Activated naive CD4-positive, alpha-beta T cell treated with anti-CD3 and anti-CD28 coated beads, Interleukin-2, amount 50 U/mL, for 24 hours (primary cell): ENCODE measurements around the gene LMO7.
"Not testable (repeated sequence)": the region's sequence is repeated elsewhere in the genome, so short reads cannot be mapped to it uniquely, and the experiment has no call there.

ENCODE experiments used
- H3K27ac Mint-ChIP-seq: one replicate; pipeline ENCODE4 v1.8.0; 2021; ENCODE audit warnings: mild to moderate bottlenecking, mixed read lengths
- H3K27me3 Mint-ChIP-seq: one replicate; pipeline ENCODE4 v1.8.0; 2021; ENCODE audit warnings: mixed read lengths
- H3K36me3 Mint-ChIP-seq: one replicate; pipeline ENCODE4 v1.8.0; 2021; ENCODE audit warnings: mixed read lengths
- H3K4me1 Mint-ChIP-seq: one replicate; pipeline ENCODE4 v1.8.0; 2021; ENCODE audit warnings: mixed read lengths
- H3K4me3 Mint-ChIP-seq: one replicate; pipeline ENCODE4 v1.8.0; 2021; ENCODE audit warnings: mild to moderate bottlenecking, mixed read lengths
- H3K9me3 Mint-ChIP-seq: one replicate; pipeline ENCODE4 v1.8.0; 2021; ENCODE audit warnings: mixed read lengths

LMO7 gene

DNA sequence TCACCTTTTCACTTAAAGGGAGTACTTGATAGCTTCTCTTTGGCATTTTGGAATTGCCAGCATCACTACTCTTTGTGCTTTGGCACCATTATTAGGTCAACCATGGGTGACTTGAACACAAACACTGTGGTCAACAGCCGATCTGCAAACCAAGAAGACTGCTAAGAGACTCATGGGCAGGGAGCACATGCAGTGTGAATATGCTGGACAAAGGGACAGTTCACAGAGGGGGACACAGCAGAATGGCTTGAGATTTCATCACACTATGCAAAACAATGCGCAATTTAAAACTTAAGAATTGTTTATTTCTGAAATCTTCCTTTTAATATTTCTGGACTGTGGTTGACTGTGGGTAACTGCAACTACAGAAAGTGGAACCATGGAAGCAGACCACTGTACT, 64.4 kb downstream of the LMO7 start:
- Mint-ChIP-seq H3K4me1 (peaks cover 8% of the 10 kb centered on the region), H3K4me3 (no peak overlapping the region), H3K9me3 (no peaks in the 10 kb centered on the region), H3K27ac (no peak overlapping the region), H3K36me3 (peaks cover 1% of the 10 kb centered on the region), H3K27me3 (no peaks in the 10 kb centered on the region)

DNA sequence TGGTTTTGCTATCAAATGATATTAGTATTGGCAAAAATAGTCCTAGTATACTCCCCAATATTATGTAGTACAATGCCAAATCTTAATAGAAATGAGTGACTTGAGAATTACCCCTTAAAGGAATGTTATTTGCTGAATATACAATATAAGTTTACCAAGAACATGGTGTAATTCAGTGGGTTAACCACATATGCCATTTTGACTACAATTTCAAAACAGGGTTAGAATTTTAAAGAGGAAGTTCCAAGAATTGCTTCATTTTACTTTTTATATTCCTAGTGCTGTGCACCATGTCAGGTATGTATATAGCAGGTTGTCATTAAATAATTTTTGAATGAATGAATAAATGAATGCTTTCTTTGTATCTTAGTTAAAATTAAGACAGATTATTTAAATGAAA, 66.3 kb downstream of the LMO7 start:
- no peaks in the 10 kb centered on the region for H3K27me3 Mint-ChIP-seq
- H3K4me1 Mint-ChIP-seq, result peaks cover 15% of the 10 kb centered on the region
- peaks cover 1% of the 10 kb centered on the region for H3K36me3 Mint-ChIP-seq
- H3K4me3 Mint-ChIP-seq, result no peak overlapping the region
- H3K27ac Mint-ChIP-seq, result no peak overlapping the region
- no peaks in the 10 kb centered on the region for H3K9me3 Mint-ChIP-seq

DNA sequence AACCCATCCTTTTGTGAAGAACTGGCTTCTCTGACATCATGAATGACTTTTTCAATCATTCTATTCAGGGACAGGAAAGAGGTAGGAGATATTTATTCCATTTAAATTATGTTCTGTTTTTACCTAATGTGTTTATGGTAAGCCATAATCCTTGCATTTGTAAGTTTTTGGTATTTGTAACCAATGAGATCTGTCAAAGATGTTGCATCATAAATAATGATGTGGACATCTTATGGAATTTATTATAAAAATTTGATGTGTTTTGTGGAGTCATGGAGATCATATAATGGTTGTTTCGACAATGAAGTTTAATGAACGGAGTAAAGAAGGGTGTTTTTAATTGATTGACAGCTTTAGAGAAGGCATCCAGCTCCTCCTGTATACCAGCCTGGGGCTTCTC, 67.6 kb downstream of the LMO7 start:
- Mint-ChIP-seq H3K27me3 (no peaks in the 10 kb centered on the region), H3K36me3 (peaks cover 1% of the 10 kb centered on the region), H3K9me3 (no peaks in the 10 kb centered on the region), H3K4me1 (peaks cover 15% of the 10 kb centered on the region), H3K27ac (no peak overlapping the region), H3K4me3 (no peak overlapping the region)

DNA sequence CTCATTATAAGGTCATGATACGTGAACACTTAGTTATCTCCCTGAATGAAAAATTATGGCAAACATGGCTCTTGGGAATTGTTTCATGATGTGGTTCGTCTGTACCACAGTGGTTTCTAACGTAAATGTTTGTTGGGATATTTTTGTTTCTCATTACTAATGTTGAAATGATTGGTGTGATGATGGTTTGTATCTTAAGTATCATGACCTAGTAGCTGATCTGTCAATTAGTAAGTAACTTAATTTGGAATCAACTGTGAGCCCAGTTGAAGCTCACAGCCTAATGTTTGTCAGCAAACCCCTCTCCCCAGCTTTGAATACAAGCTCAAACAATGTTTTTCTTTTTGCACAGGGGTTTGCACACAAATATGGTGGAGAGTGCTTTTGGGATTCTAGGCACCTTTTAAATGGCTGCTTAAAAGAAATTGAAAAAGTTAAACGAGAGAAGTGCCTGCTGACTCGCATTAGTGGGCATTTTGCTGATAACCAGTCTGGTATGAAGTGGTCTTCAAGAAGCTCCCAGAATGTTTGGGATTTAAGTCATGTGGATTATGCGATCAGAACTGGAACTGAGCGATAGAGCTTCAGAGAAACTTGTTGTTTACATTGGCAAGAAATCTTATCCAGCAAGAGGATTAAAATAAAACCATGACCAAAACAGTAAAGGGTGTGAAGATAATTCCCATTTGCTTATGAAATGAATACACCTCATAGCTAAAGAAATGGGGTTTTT, 68.2 kb downstream of the LMO7 start:
- Mint-ChIP-seq H3K27ac (no peak overlapping the region), H3K4me1 (peaks cover 15% of the 10 kb centered on the region), H3K4me3 (no peak overlapping the region), H3K27me3 (no peaks in the 10 kb centered on the region), H3K36me3 (no peaks in the 10 kb centered on the region), H3K9me3 (no peaks in the 10 kb centered on the region)

DNA sequence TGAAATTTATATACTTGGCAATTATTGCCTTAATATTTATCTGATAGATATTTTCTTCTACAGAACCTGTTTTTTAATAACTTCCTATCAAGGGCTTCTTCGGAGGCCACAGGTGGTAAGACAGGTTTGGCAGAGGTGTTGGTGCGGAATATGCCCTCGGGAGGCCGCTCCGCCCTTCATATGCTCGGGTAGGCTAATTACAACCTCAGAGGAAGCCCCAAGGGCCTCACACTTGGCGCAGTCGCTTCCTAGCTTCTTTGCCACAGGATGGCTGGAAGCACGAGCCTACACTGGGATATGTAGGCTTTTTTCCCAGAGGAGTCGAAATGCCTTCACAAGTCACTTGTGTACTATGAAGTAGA, 68.8 kb downstream of the LMO7 start:
- no peaks in the 10 kb centered on the region for H3K9me3 Mint-ChIP-seq
- H3K27me3 Mint-ChIP-seq, result no peaks in the 10 kb centered on the region
- no peak overlapping the region for H3K4me3 Mint-ChIP-seq
- H3K36me3 Mint-ChIP-seq, result no peaks in the 10 kb centered on the region
- H3K4me1 Mint-ChIP-seq, result peaks cover 15% of the 10 kb centered on the region
- no peak overlapping the region for H3K27ac Mint-ChIP-seq

DNA sequence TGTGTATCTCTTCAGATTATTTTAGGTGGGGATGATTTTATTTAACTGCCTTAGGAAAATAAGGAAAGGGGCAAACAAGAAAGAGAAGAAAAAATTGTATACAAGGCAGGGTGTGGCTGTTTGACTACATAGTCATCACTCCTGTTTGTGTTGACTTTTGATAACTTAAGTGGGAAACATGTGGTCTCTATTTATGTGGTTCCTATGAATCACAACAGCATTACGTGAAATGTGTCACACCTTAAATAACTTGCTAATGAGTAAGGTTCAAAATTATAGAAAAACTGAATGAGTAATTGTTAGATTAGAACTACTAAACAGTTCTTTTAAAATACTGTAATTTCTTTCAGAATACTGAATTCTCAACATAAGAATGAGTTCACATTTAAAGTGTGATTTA, 69.3 kb downstream of the LMO7 start:
- Mint-ChIP-seq H3K27me3 (no peaks in the 10 kb centered on the region), H3K36me3 (no peaks in the 10 kb centered on the region), H3K9me3 (no peaks in the 10 kb centered on the region), H3K4me3 (no peak overlapping the region), H3K27ac (no peak overlapping the region), H3K4me1 (peaks cover 15% of the 10 kb centered on the region)

DNA sequence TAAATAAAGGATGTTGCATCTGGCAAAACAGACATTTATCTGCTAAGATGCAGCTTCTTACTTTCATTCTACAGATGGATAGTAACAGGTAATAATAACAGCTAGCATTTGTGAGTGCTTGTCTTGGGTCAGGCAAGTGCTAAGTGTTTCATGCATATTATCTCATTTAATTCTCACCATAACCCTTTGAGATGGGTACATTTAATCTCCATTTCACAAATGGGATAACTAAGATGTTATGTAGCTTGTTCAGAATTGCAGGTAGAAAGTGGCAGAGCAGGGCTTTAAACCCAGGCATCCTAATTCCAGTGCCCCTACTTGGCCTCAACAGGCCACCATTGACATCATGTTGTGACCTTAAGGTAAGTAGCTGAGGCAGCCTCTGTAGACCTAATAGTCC, 69.8 kb downstream of the LMO7 start:
- no peaks in the 10 kb centered on the region for H3K9me3 Mint-ChIP-seq
- no peaks in the 10 kb centered on the region for H3K36me3 Mint-ChIP-seq
- H3K4me3 Mint-ChIP-seq, result no peak overlapping the region
- no peaks in the 10 kb centered on the region for H3K27me3 Mint-ChIP-seq
- H3K27ac Mint-ChIP-seq, result no peak overlapping the region
- H3K4me1 Mint-ChIP-seq, result peaks cover 15% of the 10 kb centered on the region

DNA sequence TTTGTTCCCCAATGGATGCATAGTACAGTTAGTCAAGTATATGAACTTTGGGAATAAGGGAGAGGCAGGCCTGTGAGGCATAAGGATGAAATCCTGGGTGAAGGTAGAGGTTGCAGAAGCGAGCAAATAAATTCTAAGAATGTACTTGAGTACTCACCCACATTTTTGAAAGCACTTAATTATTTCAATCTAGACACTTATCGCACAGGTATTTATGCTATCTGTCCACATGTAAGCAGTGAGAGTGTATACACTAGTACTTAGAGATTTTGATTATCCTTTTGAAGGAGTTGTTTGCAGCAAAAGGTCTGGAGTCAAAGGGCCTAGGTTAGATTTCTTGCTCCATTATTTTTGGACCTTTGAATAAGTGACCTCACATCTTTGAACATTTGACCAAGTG, 77.7 kb downstream of the LMO7 start:
- Mint-ChIP-seq H3K4me3 (no peak overlapping the region), H3K4me1 (peaks cover 6% of the 10 kb centered on the region), H3K9me3 (no peaks in the 10 kb centered on the region), H3K27ac (no peak overlapping the region), H3K36me3 (peaks cover 4% of the 10 kb centered on the region), H3K27me3 (no peaks in the 10 kb centered on the region)

DNA sequence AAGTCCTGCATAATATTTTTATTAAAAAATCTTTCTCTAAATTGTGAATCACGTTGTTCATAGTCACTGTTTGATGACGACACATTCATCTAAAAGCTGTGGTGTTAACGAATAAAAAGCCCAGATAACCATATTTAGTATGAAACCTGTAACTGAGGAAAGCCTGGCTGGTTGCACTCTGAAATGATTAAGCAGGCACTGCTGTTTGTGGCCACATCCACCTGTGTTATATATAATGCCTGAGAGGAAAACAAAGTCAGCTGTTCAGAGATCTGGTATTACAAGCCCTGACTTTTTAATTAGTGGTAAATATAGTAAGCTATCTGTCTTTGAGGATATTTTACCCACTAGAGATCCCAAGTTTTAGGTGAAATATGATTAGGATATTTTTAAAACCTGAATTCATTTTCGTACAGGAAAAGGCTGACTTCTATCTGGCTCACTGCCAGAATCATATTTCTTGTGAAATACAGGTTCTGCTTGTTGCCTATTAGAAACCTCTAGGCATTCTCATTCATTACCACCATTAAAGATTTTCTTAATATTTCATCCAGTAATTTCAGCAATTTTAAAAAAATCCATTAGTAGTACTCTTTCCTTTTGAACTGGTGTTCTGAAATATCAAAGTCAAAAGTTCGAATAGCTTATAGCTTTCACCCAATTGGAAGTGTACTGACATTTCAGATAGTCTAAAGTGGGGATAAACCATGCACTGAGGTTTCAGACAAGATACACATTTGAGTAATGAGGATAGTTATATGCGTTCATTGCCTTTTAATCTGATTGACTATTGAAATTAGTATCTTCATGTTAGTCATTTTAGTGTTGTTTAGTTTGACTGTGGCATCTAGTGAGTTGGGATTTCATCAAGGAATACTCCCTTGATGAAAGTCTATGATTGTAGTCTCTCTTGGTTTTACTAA, 79.7 kb downstream of the LMO7 start:
- Mint-ChIP-seq H3K27me3 (no peaks in the 10 kb centered on the region), H3K36me3 (peaks cover 8% of the 10 kb centered on the region), H3K9me3 (no peaks in the 10 kb centered on the region), H3K4me1 (peaks cover 6% of the 10 kb centered on the region), H3K4me3 (no peak overlapping the region), H3K27ac (no peak overlapping the region)

DNA sequence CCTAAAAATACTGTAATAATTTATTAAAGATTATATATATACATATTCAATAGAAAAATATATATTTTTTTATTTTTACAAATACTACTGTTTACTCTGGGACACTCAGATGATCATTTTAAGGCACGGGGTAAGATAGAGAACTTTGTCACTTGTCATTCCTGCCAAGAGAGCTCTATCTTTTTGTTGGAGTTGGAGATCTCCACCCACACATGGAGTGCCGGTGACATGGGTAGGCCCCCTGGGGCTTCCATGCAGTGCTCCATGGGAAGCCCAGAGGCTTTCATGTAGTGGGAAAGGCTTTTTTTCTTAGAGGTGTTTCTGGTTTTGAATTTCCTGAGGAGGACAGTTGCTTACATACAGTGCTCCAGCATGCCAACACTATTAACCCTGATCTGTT, 81.4 kb downstream of the LMO7 start:
- Mint-ChIP-seq H3K36me3 (peaks cover 4% of the 10 kb centered on the region), H3K27me3 (no peaks in the 10 kb centered on the region), H3K9me3 (no peaks in the 10 kb centered on the region), H3K4me1 (peaks cover 6% of the 10 kb centered on the region), H3K27ac (no peak overlapping the region), H3K4me3 (no peak overlapping the region)

DNA sequence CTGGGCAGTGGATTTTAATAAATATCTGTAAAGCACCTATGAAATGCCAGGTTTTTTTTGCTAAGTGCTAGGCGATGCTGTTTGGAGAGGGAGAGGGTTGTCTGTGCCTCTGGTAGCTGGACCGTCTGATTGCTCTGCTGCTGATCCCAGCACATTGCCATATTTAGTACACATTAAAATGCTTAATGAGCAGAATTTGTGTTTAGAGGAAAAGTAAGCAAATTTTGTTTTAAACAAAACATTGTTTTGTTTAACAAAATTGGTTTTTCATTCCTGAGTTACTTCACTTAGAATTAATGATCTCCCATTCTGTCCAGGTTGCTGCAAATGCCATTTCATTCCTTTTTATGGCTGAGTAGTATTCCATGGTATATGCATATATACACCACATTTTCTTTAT, 85.2 kb downstream of the LMO7 start:
- H3K9me3 Mint-ChIP-seq, result no peaks in the 10 kb centered on the region
- peaks cover 3% of the 10 kb centered on the region for H3K36me3 Mint-ChIP-seq
- H3K4me3 Mint-ChIP-seq, result no peak overlapping the region
- no peaks in the 10 kb centered on the region for H3K27me3 Mint-ChIP-seq
- H3K27ac Mint-ChIP-seq, result no peak overlapping the region
- no peaks in the 10 kb centered on the region for H3K4me1 Mint-ChIP-seq

DNA sequence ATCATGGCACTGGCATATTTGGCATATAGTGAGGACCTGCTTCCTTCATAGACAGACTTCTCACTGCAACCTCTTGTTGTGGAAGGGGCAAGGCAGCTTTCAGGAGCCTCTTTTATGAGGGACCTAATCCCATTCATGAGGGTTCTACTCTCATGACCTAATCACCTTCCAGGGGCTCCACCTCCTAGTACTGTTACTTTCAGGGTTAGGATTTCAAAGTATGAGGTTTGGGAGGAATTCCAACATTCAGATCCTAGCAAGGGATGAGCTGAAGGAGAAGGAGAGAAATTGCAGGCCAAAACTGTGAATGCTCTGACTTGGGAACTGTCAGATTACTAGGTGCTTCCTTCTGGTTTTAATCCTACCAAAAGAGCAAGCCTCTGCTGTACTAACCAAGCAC, 87.8 kb downstream of the LMO7 start:
- H3K4me1 Mint-ChIP-seq, result peaks cover 4% of the 10 kb centered on the region
- H3K27me3 Mint-ChIP-seq, result no peaks in the 10 kb centered on the region
- no peak overlapping the region for H3K27ac Mint-ChIP-seq
- no peaks in the 10 kb centered on the region for H3K9me3 Mint-ChIP-seq
- no peak overlapping the region for H3K4me3 Mint-ChIP-seq
- H3K36me3 Mint-ChIP-seq, result peaks cover 4% of the 10 kb centered on the region

DNA sequence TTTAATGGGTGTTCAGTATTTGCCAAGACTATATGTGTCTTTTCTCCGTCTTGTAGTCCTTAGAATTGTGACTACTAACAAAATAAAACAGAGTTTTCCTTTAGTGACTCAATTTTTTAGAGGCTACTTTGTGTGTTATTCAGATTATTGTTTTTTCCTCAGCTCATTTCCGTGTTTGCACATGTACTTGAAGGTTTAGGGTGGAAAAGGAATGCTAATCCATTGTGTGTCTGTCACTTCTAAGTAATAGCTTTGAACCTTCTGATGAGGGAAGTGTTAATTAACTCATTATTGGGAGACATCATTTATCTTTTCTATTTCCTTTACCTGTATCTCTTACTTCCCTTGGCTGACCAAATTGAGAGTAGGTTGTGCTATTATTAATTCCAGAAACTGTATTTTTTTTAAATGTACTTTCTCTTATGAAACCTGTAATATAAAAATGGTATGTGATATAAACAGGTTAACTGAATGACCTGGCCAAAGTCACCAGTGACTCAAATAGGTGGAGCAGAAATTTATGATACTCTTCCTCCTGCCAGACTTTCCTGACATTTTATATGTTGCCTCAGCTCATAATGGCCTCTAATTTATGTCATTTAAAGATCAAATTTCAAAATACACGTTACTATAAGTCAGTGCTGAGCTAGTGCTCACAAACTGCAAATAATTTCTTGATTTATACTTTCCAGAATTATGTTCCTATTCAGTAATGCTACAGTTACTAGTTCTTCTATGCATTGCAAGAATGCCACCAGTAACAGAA, 88.8 kb downstream of the LMO7 start:
- H3K4me3 Mint-ChIP-seq, result no peak overlapping the region
- H3K27ac Mint-ChIP-seq, result no peak overlapping the region
- peaks cover 1% of the 10 kb centered on the region for H3K36me3 Mint-ChIP-seq
- H3K27me3 Mint-ChIP-seq, result no peaks in the 10 kb centered on the region
- peaks cover 4% of the 10 kb centered on the region for H3K4me1 Mint-ChIP-seq
- H3K9me3 Mint-ChIP-seq, result no peaks in the 10 kb centered on the region

DNA sequence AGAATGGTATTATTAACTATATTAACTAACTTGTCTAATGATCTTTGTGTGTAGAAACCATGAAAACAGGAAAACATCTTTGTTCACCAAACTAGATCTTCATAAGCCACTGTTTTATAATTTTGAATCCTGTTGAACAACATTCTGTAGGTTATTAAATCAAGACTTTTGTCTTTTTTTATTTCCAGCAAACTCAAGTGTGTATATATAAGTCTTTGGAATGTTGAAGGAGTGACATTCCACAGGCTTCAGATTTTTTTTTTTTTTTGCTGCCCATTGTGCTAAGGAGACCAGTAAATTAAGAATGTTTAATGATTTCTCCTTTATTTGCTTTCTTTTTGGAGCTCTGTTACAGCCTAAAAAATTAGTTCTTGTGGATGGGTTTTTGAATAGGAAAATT, 89.6 kb downstream of the LMO7 start:
- Mint-ChIP-seq H3K36me3 (peaks cover 3% of the 10 kb centered on the region), H3K27ac (no peak overlapping the region), H3K9me3 (no peaks in the 10 kb centered on the region), H3K4me3 (no peak overlapping the region), H3K4me1 (peaks cover 4% of the 10 kb centered on the region), H3K27me3 (no peaks in the 10 kb centered on the region)

DNA sequence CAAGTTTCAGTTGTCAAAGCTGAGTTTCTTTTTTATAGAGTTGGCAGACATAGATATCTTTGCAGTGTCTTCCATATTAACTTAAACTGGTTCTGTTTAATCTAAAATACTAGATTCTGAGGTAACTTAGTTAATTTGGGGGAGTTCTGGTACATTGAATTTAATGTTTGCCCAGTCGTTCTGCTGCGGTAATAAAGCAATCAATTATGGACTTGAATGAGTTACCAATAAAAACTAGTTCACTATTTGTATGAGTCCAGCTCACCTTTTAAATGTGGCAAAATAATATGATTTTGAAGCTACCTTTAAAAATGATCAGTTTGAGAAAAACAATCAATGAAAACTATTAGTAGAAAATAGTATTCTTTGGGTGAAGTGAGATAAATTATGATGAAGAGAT, 90.2 kb downstream of the LMO7 start:
- no peaks in the 10 kb centered on the region for H3K9me3 Mint-ChIP-seq
- H3K4me3 Mint-ChIP-seq, result no peak overlapping the region
- peaks cover 4% of the 10 kb centered on the region for H3K4me1 Mint-ChIP-seq
- H3K27ac Mint-ChIP-seq, result no peak overlapping the region
- H3K27me3 Mint-ChIP-seq, result no peaks in the 10 kb centered on the region
- peaks cover 7% of the 10 kb centered on the region for H3K36me3 Mint-ChIP-seq

DNA sequence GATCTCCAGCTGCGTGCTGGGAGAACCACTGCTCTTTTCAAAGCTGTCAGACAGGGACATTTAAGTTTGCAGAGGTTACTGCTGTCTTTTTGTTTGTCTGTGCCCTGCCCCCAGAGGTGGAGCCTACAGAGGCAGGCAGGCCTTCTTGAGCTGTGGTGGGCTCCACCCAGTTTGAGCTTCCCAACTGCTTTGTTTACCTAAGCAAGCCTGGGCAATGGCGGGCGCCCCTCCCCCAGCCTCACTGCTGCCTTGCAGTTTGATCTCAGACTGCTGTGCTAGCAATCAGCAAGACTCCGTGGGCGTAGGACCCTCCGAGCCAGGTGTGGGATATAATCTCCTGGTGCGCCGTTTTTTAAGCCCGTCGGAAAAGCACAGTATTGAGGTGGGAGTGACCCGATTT, 97.0 kb downstream of the LMO7 start:
- not testable (repeated sequence) for H3K27me3 Mint-ChIP-seq, H3K27ac Mint-ChIP-seq, H3K9me3 Mint-ChIP-seq, H3K4me1 Mint-ChIP-seq, H3K4me3 Mint-ChIP-seq
- peaks cover 17% of the 10 kb centered on the region for H3K36me3 Mint-ChIP-seq
